ENCODE results near the gene ATP9B.

The ATP9B gene

DNA sequence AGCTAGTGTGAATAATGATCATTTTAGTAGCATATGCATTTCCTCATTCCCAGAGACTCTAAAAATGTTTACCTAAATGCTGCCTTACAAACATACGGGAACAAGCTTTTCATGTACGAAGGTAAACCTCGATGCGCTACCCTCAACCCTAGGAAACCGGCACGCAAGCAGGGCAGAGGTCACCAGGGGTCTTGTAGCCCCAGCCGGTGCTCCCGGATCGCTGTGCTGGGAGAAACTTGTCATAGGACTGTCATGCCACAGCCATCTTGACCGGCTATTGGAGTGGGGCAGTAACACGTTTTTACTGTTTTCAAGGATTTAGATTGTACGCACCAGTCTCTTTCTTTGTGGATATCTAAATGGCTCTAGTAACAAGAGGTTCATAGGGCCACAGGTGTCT, 291.7 kb downstream of the ATP9B start:
- no peak for DNase-seq (ENCODE audit: low read depth)
- TF ChIP-seq, protein P1, sequence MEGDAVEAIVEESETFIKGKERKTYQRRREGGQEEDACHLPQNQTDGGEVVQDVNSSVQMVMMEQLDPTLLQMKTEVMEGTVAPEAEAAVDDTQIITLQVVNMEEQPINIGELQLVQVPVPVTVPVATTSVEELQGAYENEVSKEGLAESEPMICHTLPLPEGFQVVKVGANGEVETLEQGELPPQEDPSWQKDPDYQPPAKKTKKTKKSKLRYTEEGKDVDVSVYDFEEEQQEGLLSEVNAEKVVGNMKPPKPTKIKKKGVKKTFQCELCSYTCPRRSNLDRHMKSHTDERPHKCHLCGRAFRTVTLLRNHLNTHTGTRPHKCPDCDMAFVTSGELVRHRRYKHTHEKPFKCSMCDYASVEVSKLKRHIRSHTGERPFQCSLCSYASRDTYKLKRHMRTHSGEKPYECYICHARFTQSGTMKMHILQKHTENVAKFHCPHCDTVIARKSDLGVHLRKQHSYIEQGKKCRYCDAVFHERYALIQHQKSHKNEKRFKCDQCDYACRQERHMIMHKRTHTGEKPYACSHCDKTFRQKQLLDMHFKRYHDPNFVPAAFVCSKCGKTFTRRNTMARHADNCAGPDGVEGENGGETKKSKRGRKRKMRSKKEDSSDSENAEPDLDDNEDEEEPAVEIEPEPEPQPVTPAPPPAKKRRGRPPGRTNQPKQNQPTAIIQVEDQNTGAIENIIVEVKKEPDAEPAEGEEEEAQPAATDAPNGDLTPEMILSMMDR (IDR thresholded peaks at IDR 0.05; ENCODE audit: low read depth, low read length, missing control alignments): no peak
- no peak overlapping the region for H3K4me3 ChIP-seq (ENCODE audit: low read depth, low read length)

DNA sequence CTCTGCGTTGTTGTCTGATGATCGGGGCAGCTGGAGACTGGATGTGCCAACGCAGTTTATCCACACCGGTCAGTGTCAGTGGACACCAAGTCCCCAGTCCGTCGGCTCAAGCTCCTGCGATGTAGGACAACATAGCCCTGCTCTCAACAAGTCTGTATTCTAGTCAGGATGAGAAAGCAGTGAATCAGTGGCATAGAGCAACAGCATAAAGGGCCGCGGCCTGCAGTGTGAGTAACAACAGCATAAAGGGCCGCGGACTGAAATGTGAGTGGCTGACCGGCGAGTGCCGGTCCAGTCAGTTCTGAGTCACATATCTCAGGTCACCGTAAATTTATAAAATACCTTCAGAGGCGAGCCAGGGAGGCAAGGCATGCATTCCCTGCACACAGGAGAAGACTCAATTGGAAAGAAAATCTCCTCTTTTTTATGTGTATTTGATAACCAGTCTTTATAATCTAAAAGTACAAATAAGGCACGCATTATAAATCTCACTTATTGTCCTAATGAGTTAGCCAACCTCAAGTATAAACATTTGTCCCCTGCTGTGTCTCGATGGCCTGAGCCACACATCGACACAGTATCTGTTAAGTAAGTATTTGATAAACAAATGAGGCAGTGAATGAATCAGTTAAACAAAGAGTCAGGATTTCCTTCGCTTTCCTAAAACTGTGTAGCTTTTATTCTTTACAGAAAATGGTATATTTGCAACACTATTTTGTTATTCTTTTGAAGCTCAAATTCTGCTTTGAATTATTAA, 292.8 kb downstream of the ATP9B start:
- TF ChIP-seq, protein P1 (IDR thresholded peaks at IDR 0.05; ENCODE audit: low read depth, low read length, missing control alignments): no peak
- no peak for DNase-seq (ENCODE audit: low read depth)
- H3K4me3 ChIP-seq (ENCODE audit: low read depth, low read length): no peak overlapping the region

DNA sequence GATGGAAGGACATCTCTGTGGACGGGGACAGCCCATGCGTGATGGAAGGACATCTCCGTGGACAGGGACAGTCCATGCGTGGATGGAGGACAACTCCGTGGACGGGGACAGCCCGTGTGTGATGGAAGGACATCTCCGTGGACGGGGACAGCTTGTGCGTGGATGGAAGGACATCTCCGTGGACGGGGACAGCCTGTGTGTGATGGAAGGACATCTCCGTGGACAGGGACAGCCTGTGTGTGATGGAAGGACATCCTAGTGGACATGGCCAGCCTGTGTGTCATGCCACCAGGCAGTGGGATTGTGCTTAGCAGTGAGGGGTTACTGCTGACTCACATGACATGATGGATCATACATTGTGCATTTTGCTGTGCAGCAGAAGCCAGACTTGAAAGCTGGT, 296.5 kb downstream of the ATP9B start:
- TF ChIP-seq, protein P1 (IDR thresholded peaks at IDR 0.05; ENCODE audit: low read depth, low read length, missing control alignments): no peak
- no peak for DNase-seq (ENCODE audit: low read depth)
- no peak overlapping the region for H3K4me3 ChIP-seq (ENCODE audit: low read depth, low read length)

DNA sequence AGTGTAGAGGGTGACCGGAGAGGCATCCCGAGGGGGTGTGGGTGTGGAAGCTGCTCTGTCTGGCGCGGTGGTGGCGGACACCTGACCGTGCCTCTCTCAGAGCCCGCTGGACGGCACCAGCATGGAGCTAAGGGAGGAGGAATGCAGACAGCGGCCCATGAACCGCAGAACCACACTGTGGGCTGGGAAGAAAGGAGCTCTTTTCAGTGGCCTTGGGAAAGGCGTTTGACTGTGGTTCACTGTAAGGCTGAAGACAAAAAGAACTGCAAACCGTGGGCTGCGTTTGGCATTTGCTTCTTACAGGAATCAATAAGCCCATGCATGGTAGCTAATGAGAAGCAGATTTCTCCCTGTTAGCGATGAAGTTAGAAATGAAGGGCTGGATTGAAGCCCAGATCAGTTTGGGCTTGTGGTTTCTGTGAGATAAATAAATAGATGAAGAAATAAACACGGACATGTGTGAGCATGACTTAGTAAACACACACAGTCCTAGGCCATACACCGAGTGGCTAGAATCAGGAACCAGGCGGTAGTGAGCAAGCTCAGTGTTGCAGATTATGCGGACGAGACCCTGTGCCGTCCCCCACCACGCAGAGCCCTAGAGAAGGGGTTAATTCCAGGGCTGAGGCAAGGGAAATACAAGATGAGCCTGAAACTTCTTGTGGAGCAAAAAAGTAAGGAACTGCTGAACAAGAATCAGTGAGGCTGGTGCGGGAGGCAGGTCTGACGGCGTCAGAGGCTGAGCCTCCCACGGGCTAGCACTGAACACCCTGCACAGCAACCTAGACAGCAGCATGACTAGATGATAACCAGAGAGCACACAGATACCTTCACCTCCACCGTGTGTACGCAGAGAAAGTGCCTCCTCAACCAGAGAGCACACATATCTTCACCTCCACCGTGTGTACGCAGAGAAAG, 297.2 kb downstream of the ATP9B start:
- TF ChIP-seq, protein P1 (IDR thresholded peaks at IDR 0.05; ENCODE audit: low read depth, low read length, missing control alignments): no peak
- DNase-seq (ENCODE audit: low read depth): no peak
- H3K4me3 ChIP-seq (ENCODE audit: low read depth, low read length): no peak overlapping the region

DNA sequence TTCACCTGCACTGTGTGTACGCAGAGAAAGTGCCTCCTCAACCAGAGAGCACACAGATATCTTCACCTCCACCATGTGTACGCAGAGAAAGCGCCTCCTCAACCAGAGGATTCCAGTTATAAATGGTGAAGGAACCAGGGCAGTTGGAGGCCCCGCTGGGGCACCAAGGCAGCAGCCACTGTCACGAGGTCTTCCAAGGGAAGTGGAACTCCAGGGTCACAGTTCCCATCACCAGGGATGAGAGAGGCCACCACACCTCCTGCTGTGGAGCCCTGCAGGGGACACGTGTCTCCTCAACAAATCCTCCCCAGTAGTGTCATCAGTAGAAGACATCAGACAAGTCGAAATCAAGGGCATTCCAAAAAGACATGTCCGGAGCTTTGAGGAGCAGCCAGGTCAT, 298.3 kb downstream of the ATP9B start:
- H3K4me3 ChIP-seq (ENCODE audit: low read depth, low read length): no peak overlapping the region
- no peak for DNase-seq (ENCODE audit: low read depth)
- TF ChIP-seq, protein P1 (IDR thresholded peaks at IDR 0.05; ENCODE audit: low read depth, low read length, missing control alignments): no peak

DNA sequence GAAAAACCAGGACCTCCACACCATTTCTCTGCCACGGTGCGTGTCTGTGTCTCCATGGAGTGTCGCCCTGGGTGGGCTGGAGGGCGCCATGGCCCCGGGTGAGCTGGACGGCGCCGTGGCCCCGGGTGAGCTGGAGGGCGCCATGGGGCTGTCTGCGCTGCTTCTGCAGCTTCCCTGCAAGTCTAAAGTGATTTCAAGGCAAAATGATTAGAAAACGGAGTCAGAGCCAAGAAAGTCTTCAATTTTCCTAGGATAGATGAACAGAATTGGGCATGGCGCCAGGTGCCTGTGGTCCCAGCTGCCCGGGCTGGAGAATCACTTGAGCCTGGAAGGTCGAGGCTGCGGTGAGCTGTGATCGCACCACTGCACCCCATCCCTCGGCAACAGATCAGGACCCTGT, 298.8 kb downstream of the ATP9B start:
- H3K4me3 ChIP-seq (ENCODE audit: low read depth, low read length): no peak overlapping the region
- DNase-seq (ENCODE audit: low read depth): no peak
- TF ChIP-seq, protein P1 (IDR thresholded peaks at IDR 0.05; ENCODE audit: low read depth, low read length, missing control alignments): no peak

Measured in GM12864 (cell line).